ENCODE measurements around the gene AGAP1. TPM values are rescaled to one million over a fixed set of nuclear protein-coding genes. Genes with fewer than 3 reads are reported as not detected.

Gene AGAP1
- polyA plus RNA-seq, 3 donors, result 3.7 to 7.1 (median 6.3) TPM

GRCh38 chr2:235716875-235717496 lies 223.1 kb downstream of the AGAP1 start:
- no peak overlapping the region for H3K27ac ChIP-seq (ENCODE audit: low read depth, low read length)
- WGBS, 3 donors, result 64 to 80% (median 77%) methylated on average over 13 of the region's 13 CpGs

GRCh38 chr2:235719146-235719942 lies 225.5 kb downstream of the AGAP1 start:
- H3K27ac ChIP-seq (ENCODE audit: low read depth, low read length), result no peak overlapping the region
- WGBS, 3 donors, result 79 to 87% (median 87%) methylated on average over 7 of the region's 7 CpGs

GRCh38 chr2:235721625-235722024 lies 227.8 kb downstream of the AGAP1 start:
- no peak overlapping the region for H3K27ac ChIP-seq (ENCODE audit: low read depth, low read length)
- whole genome bisulfite sequencing, 3 donors, result 93 to 95% (median 94%) methylated on average over 3 of the region's 3 CpGs

GRCh38 chr2:235722869-235723268 lies 229.0 kb downstream of the AGAP1 start:
- no peak overlapping the region for H3K27ac ChIP-seq (ENCODE audit: low read depth, low read length)
- WGBS, 3 donors, result 93 to 95% (median 93%) methylated on average over 7 of the region's 7 CpGs

DNA sequence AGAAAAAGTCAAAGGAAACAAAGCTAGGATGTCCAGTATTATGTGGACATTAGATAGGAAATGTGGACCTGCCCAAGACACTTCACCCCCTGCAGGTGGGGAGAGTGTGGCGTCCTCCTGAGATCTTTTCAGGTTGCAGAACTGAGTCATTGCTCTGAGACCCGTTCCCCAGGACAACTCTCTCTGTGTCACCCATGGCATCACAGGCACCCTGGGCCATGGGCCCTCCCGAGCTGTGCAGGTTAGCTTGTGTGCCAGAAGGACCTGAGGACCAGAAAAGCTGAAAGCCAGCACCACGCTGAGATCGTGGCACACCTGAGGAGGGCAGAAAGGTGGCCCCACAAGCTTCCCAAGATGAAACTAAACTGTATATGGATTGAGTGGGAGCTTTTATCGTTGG lies 229.5 kb downstream of the AGAP1 start:
- 92 to 97% (median 94%) methylated on average over 6 of the region's 6 CpGs for WGBS, 3 donors
- H3K27ac ChIP-seq (ENCODE audit: low read depth, low read length), result no peak overlapping the region

- H3K27ac ChIP-seq (ENCODE audit: low read depth, low read length), result no peak overlapping the region
- 86 to 97% (median 89%) methylated on average over 16 of the region's 16 CpGs for WGBS, 3 donors
Observed at GRCh38 chr2:235723811-235724465, 230.1 kb downstream of the AGAP1 start.

DNA sequence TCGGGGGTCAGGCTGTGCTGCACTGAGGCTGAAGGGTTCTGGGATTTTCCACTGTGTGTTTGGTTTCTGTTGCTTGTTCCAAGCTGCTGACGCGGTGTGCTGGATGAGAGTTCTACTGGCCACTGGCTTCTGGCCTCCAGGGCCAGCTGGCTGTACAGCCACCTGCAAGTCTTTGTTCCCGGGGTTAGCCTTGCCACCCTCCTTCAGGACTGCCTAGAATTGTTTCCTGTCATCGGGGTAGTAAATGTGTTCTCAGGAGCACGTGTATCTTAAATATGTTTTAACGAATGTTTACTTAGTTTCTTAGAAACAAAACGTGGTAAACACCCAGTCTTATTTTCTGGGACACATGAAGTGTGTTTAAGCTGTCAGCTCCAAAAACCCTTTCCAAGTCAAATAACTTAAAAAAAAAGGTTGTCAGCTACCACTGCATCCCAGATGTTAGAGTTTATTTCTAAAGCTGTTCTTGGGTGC lies 231.2 kb downstream of the AGAP1 start:
- no peak overlapping the region for H3K27ac ChIP-seq (ENCODE audit: low read depth, low read length)
- WGBS, 3 donors, result 29 to 53% (median 34%) methylated on average over 8 of the region's 8 CpGs

- 83 to 91% (median 84%) methylated on average over 4 of the region's 4 CpGs for WGBS, 3 donors
- no peak overlapping the region for H3K27ac ChIP-seq (ENCODE audit: low read depth, low read length)
Observed at GRCh38 chr2:235725841-235726240, 232.0 kb downstream of the AGAP1 start.

GRCh38 chr2:235726554-235726953 lies 232.7 kb downstream of the AGAP1 start:
- WGBS, 3 donors, result 94 to 96% (median 95%) methylated on average over 5 of the region's 5 CpGs
- H3K27ac ChIP-seq (ENCODE audit: low read depth, low read length), result no peak overlapping the region

GRCh38 chr2:235727174-235727573 lies 233.3 kb downstream of the AGAP1 start:
- H3K27ac ChIP-seq (ENCODE audit: low read depth, low read length), result no peak overlapping the region
- 52 to 88% (median 58%) methylated on average over 5 of the region's 5 CpGs for WGBS, 3 donors

GRCh38 chr2:235727891-235728799 lies 234.3 kb downstream of the AGAP1 start:
- WGBS, 3 donors, result 86 to 91% (median 86%) methylated on average over 17 of the region's 17 CpGs

GRCh38 chr2:235728800-235729556 lies 235.1 kb downstream of the AGAP1 start:
- no peak overlapping the region for H3K27ac ChIP-seq (ENCODE audit: low read depth, low read length)
- 77 to 85% (median 78%) methylated on average over 12 of the region's 12 CpGs for WGBS, 3 donors

More at GRCh38 chr2:235727891-235728799, 234.3 kb downstream of the AGAP1 start:
- H3K27ac ChIP-seq (ENCODE audit: low read depth, low read length), result no peak overlapping the region

DNA sequence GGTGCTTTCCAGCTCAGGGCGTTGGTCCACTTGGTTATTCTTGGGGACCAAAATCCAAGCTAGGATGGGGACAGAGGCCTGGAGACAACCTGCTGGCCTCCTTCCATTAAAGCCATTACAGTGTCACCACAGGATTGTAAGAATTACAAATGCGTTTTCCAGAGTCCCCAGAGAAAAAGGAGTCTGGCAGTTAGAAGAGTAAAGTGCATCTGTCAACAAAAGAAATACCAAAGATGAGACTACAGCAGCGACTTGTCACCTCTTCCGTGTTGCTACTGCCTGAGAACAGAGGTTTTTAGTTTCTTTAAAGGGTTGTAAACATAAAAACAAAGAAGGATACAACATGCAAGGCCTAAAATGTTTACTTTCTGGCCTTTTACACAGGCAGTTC lies 235.7 kb downstream of the AGAP1 start:
- H3K27ac ChIP-seq (ENCODE audit: low read depth, low read length), result no peak overlapping the region
- WGBS, 3 donors, result 71 to 81% (median 76%) methylated on average over 4 of the region's 4 CpGs

GRCh38 chr2:235730115-235730514 lies 236.3 kb downstream of the AGAP1 start:
- no peak overlapping the region for H3K27ac ChIP-seq (ENCODE audit: low read depth, low read length)
- WGBS, 3 donors, result 87 to 91% (median 90%) methylated on average over 7 of the region's 7 CpGs

DNA sequence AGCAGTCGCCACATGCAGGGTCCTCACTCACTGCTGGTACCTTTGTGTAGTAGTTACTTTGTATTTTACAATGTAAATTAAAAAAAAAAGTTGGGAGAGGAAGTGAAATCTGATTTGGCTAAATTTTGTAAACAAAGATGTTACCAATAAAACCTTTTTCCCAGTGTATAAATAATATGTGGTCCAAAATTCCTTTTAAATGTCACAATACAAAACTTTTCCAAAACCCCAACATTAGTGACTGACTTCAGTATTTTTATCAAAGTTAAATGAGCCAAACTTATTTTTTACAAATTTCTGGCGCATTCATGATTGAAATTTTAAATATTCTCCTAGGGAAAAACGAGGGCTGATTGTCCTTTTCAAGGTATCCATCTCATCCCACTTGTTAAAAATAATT lies 239.9 kb downstream of the AGAP1 start:
- no peak overlapping the region for H3K27ac ChIP-seq (ENCODE audit: low read depth, low read length)
- 79 to 88% (median 81%) methylated on average over 3 of the region's 3 CpGs for WGBS, 3 donors

GRCh38 chr2:235734168-235734567 lies 240.3 kb downstream of the AGAP1 start:
- no peak overlapping the region for H3K27ac ChIP-seq (ENCODE audit: low read depth, low read length)
- WGBS, 3 donors, result 79 to 88% (median 82%) methylated on average over 7 of the region's 7 CpGs

- WGBS, 3 donors, result 83 to 91% (median 88%) methylated on average over 21 of the region's 21 CpGs
- H3K27ac ChIP-seq (ENCODE audit: low read depth, low read length), result no peak overlapping the region
Observed at GRCh38 chr2:235734688-235735231, 240.9 kb downstream of the AGAP1 start.
